ENCODE results near the gene SLC49A4. TPM values are rescaled to one million over a fixed set of nuclear protein-coding genes. Genes with fewer than 3 reads are reported as not detected.
"Not testable (repeated sequence)": the region's sequence is repeated elsewhere in the genome, so short reads cannot be mapped to it uniquely, and the experiment has no call there.

SLC49A4 gene
- total RNA-seq (2021) = 14.1 and 15.2 TPM in 2 replicates
- percentile 69 among the genes with signal in this experiment for Bru-seq, nascent RNA
- BruChase-seq, experiment 1, labeled RNA remaining after a 2-hour chase = percentile 58 among the genes with signal in this experiment
- percentile 63 among the genes with signal in this experiment for BruChase-seq, experiment 2, labeled RNA remaining after a 6-hour chase
- long read RNA-seq, transcript DIRC2-201 (9 exons, 3,596 nt) = major isoform, 65 of 71 reads
- long read RNA-seq, partial matches to known transcripts = 1 of 71 reads
- long read RNA-seq, other reads (novel, unspliced or antisense) = 5 of 71 reads

- intact Hi-C loops (cut with micrococcal nuclease; ENCODE audit: unreplicated experiment) = loop anchor here (1.0 kb wide), 1 partner anchor 412 kb away; the partner anchor contains the start of gene MIX23
- POLR2A ChIA-PET (ENCODE audit: low non-redundant PET) = no interaction called here
- peak within 1 kb of the TSS; percentile 78 for H3K27ac ChIP-seq (ENCODE audit: low read depth, low read length, poor library complexity, severe bottlenecking)
- BruUV-seq (replicated peaks) = no TSS peak
- TF ChIP-seq CTCF (conservative IDR thresholded peaks at IDR 0.05; ENCODE audit: low read depth, low read length) (no peak), EZH2 (IDR thresholded peaks at IDR 0.05; ENCODE audit: borderline replicate concordance, low read depth, low read length, poor library complexity, severe bottlenecking) (no peak)
- CTCF ChIA-PET = no interaction called here
- no peaks in the 10 kb centered on the region for H3K9me3 ChIP-seq (ENCODE audit: low read depth, low read length, poor library complexity, severe bottlenecking)
- DNase-seq (ENCODE audit: low spot score) = peak; percentile 72
- H3K36me3 ChIP-seq (ENCODE audit: insufficient read depth, low read length, poor library complexity, severe bottlenecking) = no peaks in the 10 kb centered on the region
- peaks cover 6% of the 10 kb centered on the region for H3K4me1 ChIP-seq (ENCODE audit: insufficient read depth, low read length, poor library complexity, severe bottlenecking)
- H3K4me3 ChIP-seq (ENCODE audit: low read depth, low read length, poor library complexity, severe bottlenecking) = peak within 1 kb of the TSS; percentile 86
- no peaks in the 10 kb centered on the region for H3K27me3 ChIP-seq (replicated peaks; ENCODE audit: insufficient read depth, low read depth, low read length, poor library complexity)
These were observed at the start of gene SLC49A4 for GRCh38 chr3:122794779-122795673. TSS of gene SLC49A4 (plus strand) at chr3:122795069. CDS start at chr3:122795193, 124 bp downstream.

GRCh38 chr3:122745369-122746021 lies 49.4 kb upstream of the SLC49A4 start:
- TF ChIP-seq CTCF (conservative IDR thresholded peaks at IDR 0.05; ENCODE audit: low read depth, low read length) (no peak), EZH2 (IDR thresholded peaks at IDR 0.05; ENCODE audit: borderline replicate concordance, low read depth, low read length, poor library complexity, severe bottlenecking) (no peak)
- ChIA-PET POLR2A (ENCODE audit: low non-redundant PET) (no interaction called here), CTCF (no interaction called here)
- Histone ChIP-seq H3K4me3 (ENCODE audit: low read depth, low read length, poor library complexity, severe bottlenecking) (no peak overlapping the region), H3K9me3 (ENCODE audit: low read depth, low read length, poor library complexity, severe bottlenecking) (no peaks in the 10 kb centered on the region), H3K27ac (ENCODE audit: low read depth, low read length, poor library complexity, severe bottlenecking) (no peak overlapping the region), H3K4me1 (ENCODE audit: insufficient read depth, low read length, poor library complexity, severe bottlenecking) (no peaks in the 10 kb centered on the region), H3K36me3 (ENCODE audit: insufficient read depth, low read length, poor library complexity, severe bottlenecking) (no peaks in the 10 kb centered on the region), H3K27me3 (replicated peaks; ENCODE audit: insufficient read depth, low read depth, low read length, poor library complexity) (no peaks in the 10 kb centered on the region)
- no TSS peak for BruUV-seq (replicated peaks)
- intact Hi-C loops (cut with micrococcal nuclease; ENCODE audit: unreplicated experiment) = no loop called here
- no peak for DNase-seq (ENCODE audit: low spot score)

GRCh38 chr3:122747295-122747694 lies 47.6 kb upstream of the SLC49A4 start:
- BruUV-seq (replicated peaks); H3K27ac ChIP-seq (ENCODE audit: low read depth, low read length, poor library complexity, severe bottlenecking); H3K36me3 ChIP-seq (ENCODE audit: insufficient read depth, low read length, poor library complexity, severe bottlenecking); POLR2A ChIA-PET (ENCODE audit: low non-redundant PET); H3K27me3 ChIP-seq (replicated peaks; ENCODE audit: insufficient read depth, low read depth, low read length, poor library complexity); DNase-seq (ENCODE audit: low spot score); H3K9me3 ChIP-seq (ENCODE audit: low read depth, low read length, poor library complexity, severe bottlenecking); H3K4me3 ChIP-seq (ENCODE audit: low read depth, low read length, poor library complexity, severe bottlenecking); H3K4me1 ChIP-seq (ENCODE audit: insufficient read depth, low read length, poor library complexity, severe bottlenecking); CTCF ChIA-PET; intact Hi-C loops (cut with micrococcal nuclease; ENCODE audit: unreplicated experiment): not testable (repeated sequence)
